Stimulated activated CD8-positive, alpha-beta memory T cell treated with anti-CD3 and anti-CD28 coated beads, Interleukin-15, amount 100 ng/mL, for 1 hour (primary cell): ENCODE results near the gene LONRF3.

Experiments
- DNase-seq: peaks from one replicate; pipeline ENCODE4 v3.0.0-alpha.2; 2020; ENCODE audit warnings: low read depth

The LONRF3 gene

DNA sequence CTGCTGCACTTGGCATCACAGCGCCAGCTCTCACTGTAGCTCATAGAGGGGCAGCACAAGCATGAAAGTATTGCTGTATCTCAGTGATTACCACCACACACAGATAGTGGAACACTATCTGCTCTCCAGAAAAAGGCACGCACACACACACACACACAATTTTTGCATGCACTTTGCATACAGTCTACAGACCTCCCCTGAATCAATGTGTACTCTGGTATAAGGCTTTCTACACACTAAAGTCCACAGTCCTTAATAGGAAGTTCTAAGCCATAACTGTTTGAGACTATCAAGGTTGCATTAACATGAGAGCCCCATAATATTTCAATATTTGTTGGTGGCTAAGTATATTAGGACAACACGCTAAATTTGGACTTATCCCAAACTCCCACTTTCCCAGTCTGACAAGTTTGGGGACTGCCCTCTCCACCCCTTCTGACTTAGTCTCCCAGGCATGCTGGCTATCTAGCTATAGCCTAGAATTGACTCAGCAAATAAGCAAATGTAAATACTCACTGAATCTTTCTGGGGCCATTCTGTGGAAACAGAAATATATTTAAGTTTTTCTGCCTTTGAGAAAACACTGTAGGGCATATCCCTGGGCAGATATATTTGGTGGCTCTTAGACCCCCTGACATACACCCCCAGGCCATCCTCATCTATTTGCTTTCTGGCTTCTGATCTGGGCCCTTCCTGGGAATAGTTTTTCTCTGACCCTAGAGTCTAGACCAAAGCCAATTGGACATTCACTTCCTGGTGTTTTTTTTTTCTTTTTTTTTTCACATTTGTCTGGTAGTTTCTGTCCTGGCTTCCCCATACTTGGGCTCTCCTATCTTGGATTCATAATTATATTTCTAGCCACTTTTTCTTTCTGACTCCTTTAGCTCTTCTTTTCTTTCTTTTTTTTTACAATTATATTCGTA, 62.0 kb downstream of the LONRF3 start:
- no peak for DNase-seq

DNA sequence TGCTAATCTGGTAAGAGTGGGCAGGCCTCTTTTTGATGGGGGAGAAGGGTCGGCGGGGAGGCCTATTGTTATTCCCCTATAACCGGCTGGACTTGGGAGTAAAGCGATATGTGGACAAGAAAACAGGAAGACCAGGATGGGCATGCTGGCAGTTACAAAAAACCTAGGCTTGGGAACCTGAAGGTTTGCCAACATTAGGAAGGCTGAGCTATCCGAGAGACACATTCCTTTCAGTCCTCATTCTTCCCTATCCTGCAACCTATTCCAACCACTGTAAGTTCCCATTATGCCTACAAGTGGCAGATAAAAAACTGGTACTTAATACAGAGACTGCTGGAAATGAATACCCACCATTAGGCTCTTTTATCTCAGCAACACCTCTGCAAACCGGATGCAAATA, 66.0 kb downstream of the LONRF3 start:
- DNase-seq, result no peak

DNA sequence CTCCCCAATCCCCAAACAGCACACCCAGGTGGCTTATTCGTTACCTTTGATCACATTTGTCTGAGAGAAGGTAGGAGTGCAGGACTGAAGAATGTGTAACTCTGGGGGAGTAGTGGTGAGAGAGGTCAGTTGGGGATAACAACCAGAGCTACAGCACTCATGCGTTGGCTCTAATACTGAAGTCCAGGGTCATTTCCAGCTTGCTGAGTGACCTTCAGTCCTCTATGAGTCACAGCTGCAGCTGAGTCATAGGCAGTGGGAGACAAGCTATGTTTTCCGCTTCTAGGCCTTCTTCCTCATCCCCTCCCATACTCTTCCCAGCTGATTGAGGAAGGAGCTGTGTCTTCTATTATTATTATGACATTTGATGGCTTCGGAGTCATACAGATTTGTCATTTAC, 66.8 kb downstream of the LONRF3 start:
- no peak for DNase-seq

DNA sequence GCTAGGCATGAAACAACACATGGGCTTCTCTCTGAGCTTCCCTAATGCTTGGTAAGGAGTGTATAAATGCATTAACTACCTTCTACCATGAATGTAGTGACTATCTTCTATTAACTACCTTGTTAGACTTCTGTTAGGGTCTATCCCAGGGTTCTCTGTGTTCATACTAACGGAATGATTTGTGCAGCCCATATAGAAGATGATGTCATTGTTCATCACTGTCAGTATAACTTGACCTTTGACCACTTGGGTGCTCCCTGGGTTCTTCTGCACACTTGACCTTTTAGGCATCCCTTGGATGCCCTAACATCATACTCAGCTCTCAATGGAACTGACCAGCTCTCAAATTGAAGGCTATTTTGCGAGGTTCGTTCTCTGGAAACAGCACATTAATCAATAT, 67.6 kb downstream of the LONRF3 start:
- DNase-seq, result no peak

DNA sequence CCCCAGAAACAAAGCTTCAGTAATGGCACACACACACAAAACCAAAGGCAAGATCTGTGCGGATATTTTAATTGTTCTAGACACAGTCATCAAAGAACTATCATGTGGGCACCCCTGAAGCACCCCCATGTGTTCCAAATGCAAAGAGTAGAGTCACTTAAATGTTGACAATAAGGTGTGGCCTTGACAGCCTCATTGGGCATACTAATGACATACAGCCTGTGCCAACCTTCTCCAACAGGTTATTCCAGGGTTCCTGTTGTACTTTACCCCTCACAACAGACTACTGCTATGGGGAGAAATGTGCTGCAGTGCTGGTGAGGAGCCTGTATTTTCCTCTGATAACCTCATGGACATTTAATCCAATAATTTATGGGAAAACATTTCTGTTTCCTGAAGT, 68.6 kb downstream of the LONRF3 start:
- no peak for DNase-seq

DNA sequence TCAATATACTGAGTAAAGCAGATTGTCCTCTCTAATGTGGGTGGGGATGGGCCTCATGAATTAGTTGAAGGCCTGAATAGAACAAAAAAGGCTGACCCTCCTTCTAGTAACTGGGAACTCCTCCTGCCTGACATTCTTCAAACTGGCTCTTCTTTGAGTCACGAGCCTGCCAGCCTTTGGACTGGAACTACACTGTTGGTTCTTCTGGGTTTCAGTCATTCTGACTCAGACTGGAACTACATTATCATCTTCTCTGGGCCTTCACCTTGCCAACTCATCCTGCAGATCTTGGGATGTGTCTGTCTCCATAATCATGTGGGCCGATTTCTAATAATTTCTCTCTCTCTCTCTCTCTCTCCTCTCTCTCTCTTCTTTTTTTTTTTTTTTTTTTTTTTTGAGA, 71.5 kb downstream of the LONRF3 start:
- DNase-seq, result no peak

DNA sequence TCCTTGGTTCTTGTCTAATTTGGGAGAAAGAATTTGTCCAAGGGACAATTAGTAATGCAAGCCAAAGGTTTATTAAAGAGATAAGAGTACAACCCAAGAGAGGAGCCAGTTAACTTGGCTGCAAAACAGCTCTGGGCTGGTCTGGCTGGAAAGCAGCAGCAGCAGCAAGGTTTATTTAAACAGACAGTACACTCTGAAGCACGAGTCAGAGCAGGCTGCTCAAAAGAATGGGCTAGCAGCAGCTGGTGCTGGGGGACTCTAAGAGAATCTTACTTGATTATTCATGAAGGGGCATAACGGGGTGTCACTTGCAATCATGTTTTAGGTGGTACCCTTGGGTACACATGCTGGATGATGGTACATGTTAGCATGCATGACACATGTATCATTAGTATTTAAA, 81.3 kb downstream of the LONRF3 start:
- no peak for DNase-seq

DNA sequence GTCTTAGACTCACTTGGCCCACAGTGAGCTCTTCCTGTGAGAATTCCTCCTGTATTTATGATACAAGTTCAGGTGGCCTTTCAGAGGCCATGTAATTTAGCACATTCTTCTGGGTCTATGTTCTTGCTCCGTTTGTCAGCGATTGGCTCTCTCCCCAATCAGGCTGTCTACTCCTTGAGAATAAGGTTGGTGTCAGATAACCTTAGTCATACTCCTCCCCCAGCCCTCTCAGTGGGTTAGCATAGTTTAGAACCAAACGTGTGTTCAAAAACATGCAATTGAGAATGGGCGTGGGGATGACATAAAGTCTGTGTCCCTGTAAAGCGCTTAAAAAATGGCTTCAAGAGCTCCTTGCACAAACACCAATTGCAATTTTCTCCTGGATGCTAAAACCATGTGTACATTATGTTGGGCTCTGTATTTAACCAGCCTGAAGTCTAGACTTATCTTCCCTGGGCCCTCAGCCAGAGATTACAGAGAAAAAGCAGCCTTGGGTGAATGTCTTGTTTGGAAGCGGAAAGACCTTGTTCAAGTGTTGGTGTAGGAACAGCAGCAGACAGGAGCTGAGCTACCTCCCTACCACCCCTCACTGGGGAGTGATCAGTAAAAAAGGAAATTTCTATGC, 88.4 kb downstream of the LONRF3 start:
- no peak for DNase-seq

DNA sequence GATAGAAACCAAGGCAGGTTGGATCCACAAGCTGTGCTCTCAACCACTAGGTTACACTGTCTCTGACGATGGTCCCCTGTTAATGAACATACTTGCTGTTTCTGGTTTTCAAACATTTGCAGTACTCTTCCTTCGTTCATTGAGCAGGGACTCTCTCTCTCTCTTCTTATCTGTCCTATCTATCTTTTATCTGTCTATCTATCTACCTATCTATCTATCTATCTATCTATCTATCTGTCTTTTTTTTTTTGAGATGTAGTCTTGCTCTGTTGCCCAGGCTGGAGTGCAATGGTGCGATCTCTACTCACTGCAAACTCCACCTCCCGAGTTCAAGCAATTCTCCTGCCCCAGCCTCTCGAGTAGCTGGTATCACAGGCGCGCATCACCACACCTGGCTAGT, 89.0 kb downstream of the LONRF3 start:
- no peak for DNase-seq

DNA sequence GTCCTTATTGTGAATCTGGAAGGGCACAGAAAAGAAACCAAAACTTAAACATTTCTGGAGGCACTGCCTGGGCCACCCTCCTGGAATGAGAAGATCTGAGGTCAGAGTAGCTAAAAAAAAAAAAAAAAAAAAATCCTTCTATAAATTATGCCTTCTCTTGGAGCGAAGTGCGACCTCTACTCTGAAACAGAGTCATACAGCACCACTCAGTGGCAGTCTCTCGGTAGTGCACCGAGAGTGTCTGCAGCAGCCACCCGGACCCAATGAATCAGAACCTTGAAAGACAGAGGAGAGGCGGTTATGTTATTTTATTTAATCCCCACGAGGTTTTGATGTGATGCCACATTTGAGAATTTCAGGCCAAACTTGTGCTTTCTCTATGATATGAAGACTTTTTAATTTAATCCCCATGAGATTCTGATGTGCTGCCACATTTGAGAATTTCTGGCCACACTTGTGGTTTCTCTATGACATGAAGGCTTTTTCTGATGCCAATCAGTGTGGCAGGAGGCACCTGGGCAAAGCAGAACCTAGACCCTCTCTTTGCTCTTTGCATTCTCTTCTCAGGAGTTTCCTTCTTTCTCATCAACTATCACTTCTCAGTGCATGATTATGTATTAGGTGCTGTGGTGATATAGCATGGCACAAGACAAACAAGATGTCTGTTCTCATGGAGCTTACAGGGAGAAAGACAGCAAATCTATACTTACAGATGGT, 92.8 kb downstream of the LONRF3 start:
- DNase-seq, result no peak
